Subcutaneous abdominal adipose tissue (tissue), 5 donors: ENCODE measurements around the gene RYK.

Experiments used
- H3K27ac ChIP-seq: one replicate; pipeline ENCODE4 v1.7.0; 2013; ENCODE audit warnings: low read depth, mild to moderate bottlenecking, inconsistent platforms, low read length, moderate library complexity
- H3K27me3 ChIP-seq, 5 donors: one replicate each; pipeline ENCODE4 v1.7.0; 2013; ENCODE audit warnings: low read length in 5 of 5, inconsistent platforms in 1 of 5; ENCODE audit not compliant: control insufficient read depth in 5 of 5, insufficient read depth in 4 of 5
- H3K36me3 ChIP-seq, 5 donors: one replicate each; pipeline ENCODE4 v1.7.0; 2013; ENCODE audit warnings: low read length in 5 of 5; ENCODE audit not compliant: control insufficient read depth in 5 of 5, insufficient read depth in 5 of 5
- H3K4me1 ChIP-seq, 5 donors: one replicate each; pipeline ENCODE4 v1.7.0; 2013; ENCODE audit warnings: low read length in 5 of 5, mild to moderate bottlenecking in 3 of 5, moderate library complexity in 1 of 5; ENCODE audit not compliant: control insufficient read depth in 5 of 5, insufficient read depth in 5 of 5
- H3K4me3 ChIP-seq, 5 donors: one replicate each; pipeline ENCODE4 v1.7.0; 2013; ENCODE audit warnings: low read length in 5 of 5, low read depth in 1 of 5
- H3K9ac ChIP-seq, 5 donors: one replicate each; pipeline ENCODE4 v1.7.0; 2013; ENCODE audit warnings: low read length in 5 of 5, mild to moderate bottlenecking in 4 of 5, moderate library complexity in 3 of 5
- H3K9me3 ChIP-seq, 5 donors: one replicate each; pipeline ENCODE4 v1.7.0; 2013; ENCODE audit warnings: low read length in 5 of 5; ENCODE audit not compliant: control insufficient read depth in 5 of 5
- donor health status: healthy.
- donor health status: healthy.
- donor health status: healthy.
- donor health status: healthy.
- donor health status: healthy.

Gene RYK

GRCh38 chr3:134199240-134199639, 51.4 kb downstream of the RYK start:
- Histone ChIP-seq H3K9ac (no peak overlapping the region), H3K4me3 (no peak overlapping the region), H3K27ac (no peak overlapping the region), H3K27me3 (no peaks in the 10 kb centered on the region), H3K9me3 (no peaks in the 10 kb centered on the region), H3K4me1 (no peaks in the 10 kb centered on the region), H3K36me3 (peaks cover 32 to 52% (median 44%) of the 10 kb centered on the region in 5 donors)

- Histone ChIP-seq H3K9me3 (no peaks in the 10 kb centered on the region), H3K27me3 (no peaks in the 10 kb centered on the region), H3K27ac (no peak overlapping the region), H3K36me3 (peaks cover 36 to 59% (median 48%) of the 10 kb centered on the region in 5 donors), H3K9ac (no peak overlapping the region), H3K4me3 (no peak overlapping the region), H3K4me1 (no peaks in the 10 kb centered on the region)
Measured at GRCh38 chr3:134198414-134198813, 52.2 kb downstream of the RYK start.

- H3K4me1 ChIP-seq = no peaks in the 10 kb centered on the region
- H3K9me3 ChIP-seq = no peaks in the 10 kb centered on the region
- H3K36me3 ChIP-seq = peaks cover 37 to 60% (median 48%) of the 10 kb centered on the region in 5 donors
- no peak overlapping the region for H3K4me3 ChIP-seq
- no peak overlapping the region for H3K27ac ChIP-seq
- H3K27me3 ChIP-seq = no peaks in the 10 kb centered on the region
- no peak overlapping the region for H3K9ac ChIP-seq
Measured at GRCh38 chr3:134197681-134198261, 52.9 kb downstream of the RYK start.

GRCh38 chr3:134194247-134194646, 56.4 kb downstream of the RYK start:
- no peak overlapping the region for H3K9ac ChIP-seq
- H3K9me3 ChIP-seq = no peaks in the 10 kb centered on the region
- no peaks in the 10 kb centered on the region for H3K4me1 ChIP-seq
- H3K27me3 ChIP-seq = no peaks in the 10 kb centered on the region
- peaks cover 25 to 44% (median 39%) of the 10 kb centered on the region in 5 donors for H3K36me3 ChIP-seq
- H3K27ac ChIP-seq = no peak overlapping the region
- no peak overlapping the region for H3K4me3 ChIP-seq

GRCh38 chr3:134190250-134190649, 60.4 kb downstream of the RYK start:
- H3K9me3 ChIP-seq = no peaks in the 10 kb centered on the region
- peaks cover 15 to 49% (median 32%) of the 10 kb centered on the region in 5 donors for H3K36me3 ChIP-seq
- no peak overlapping the region for H3K4me3 ChIP-seq

GRCh38 chr3:134189849-134190248, 60.8 kb downstream of the RYK start:
- no peaks in the 10 kb centered on the region for H3K9me3 ChIP-seq
- H3K4me3 ChIP-seq = no peak overlapping the region
- no peak overlapping the region for H3K9ac ChIP-seq
- no peak overlapping the region for H3K27ac ChIP-seq
- H3K36me3 ChIP-seq = peaks cover 12 to 49% (median 32%) of the 10 kb centered on the region in 5 donors
- H3K27me3 ChIP-seq = no peaks in the 10 kb centered on the region
- no peaks in the 10 kb centered on the region for H3K4me1 ChIP-seq

More at GRCh38 chr3:134190250-134190649, 60.4 kb downstream of the RYK start:
- no peaks in the 10 kb centered on the region for H3K4me1 ChIP-seq
- no peak overlapping the region for H3K9ac ChIP-seq
- no peak overlapping the region for H3K27ac ChIP-seq
- no peaks in the 10 kb centered on the region for H3K27me3 ChIP-seq

- Histone ChIP-seq H3K36me3 (peaks cover 12 to 39% (median 20%) of the 10 kb centered on the region in 5 donors), H3K27me3 (no peaks in the 10 kb centered on the region), H3K4me3 (no peak overlapping the region), H3K27ac (no peak overlapping the region), H3K4me1 (no peaks in the 10 kb centered on the region), H3K9me3 (no peaks in the 10 kb centered on the region), H3K9ac (no peak overlapping the region)
Measured at GRCh38 chr3:134186391-134186790, 64.3 kb downstream of the RYK start.

- Histone ChIP-seq H3K9me3 (no peaks in the 10 kb centered on the region), H3K27me3 (no peaks in the 10 kb centered on the region), H3K27ac (no peak overlapping the region), H3K4me1 (no peaks in the 10 kb centered on the region), H3K36me3 (peaks cover 9 to 39% (median 28%) of the 10 kb centered on the region in 5 donors), H3K9ac (no peak overlapping the region), H3K4me3 (no peak overlapping the region)
Measured at GRCh38 chr3:134180761-134181160, 69.9 kb downstream of the RYK start.

GRCh38 chr3:134179508-134179907, 71.2 kb downstream of the RYK start:
- Histone ChIP-seq H3K27me3 (no peaks in the 10 kb centered on the region), H3K27ac (no peak overlapping the region), H3K9ac (no peak overlapping the region), H3K36me3 (peaks cover 16 to 45% (median 39%) of the 10 kb centered on the region in 5 donors), H3K4me1 (no peaks in the 10 kb centered on the region), H3K4me3 (no peak overlapping the region), H3K9me3 (no peaks in the 10 kb centered on the region)

GRCh38 chr3:134163096-134163495, 87.6 kb downstream of the RYK start:
- Histone ChIP-seq H3K4me3 (no peak overlapping the region), H3K4me1 (no peaks in the 10 kb centered on the region), H3K36me3 (peaks cover 22 to 28% (median 27%) of the 10 kb centered on the region in 5 donors), H3K27ac (no peak overlapping the region), H3K9ac (no peak overlapping the region), H3K27me3 (no peaks in the 10 kb centered on the region), H3K9me3 (no peaks in the 10 kb centered on the region)
